Epithelial cell of prostate (primary cell): ENCODE data around the gene HK2.

Experiments used
- DNase-seq: peaks from one replicate; pipeline ENCODE4 v3.0.0-alpha.2; 2011; ENCODE audit warnings: low read depth, low spot score
- H3K27ac ChIP-seq: fragments of 450-650 bp; 2 replicates; pipeline ENCODE4 v1.5.1; 2017; ENCODE audit warnings: mild to moderate bottlenecking

HK2 gene

GRCh38 chr2:74922592-74923227, 88.8 kb downstream of the HK2 start:
- DNase-seq, result no peak
- no peak overlapping the region for H3K27ac ChIP-seq

- no peak for DNase-seq
- H3K27ac ChIP-seq, result no peak overlapping the region
Measured at GRCh38 chr2:74924463-74925265, 90.7 kb downstream of the HK2 start.

- no peak overlapping the region for H3K27ac ChIP-seq
- DNase-seq, result no peak
Measured at GRCh38 chr2:74925361-74925786, 91.4 kb downstream of the HK2 start.

GRCh38 chr2:74927621-74928020, 93.7 kb downstream of the HK2 start:
- no peak for DNase-seq
- no peak overlapping the region for H3K27ac ChIP-seq

- H3K27ac ChIP-seq, result no peak overlapping the region
- DNase-seq, result no peak
Measured at GRCh38 chr2:74930811-74931486, 97.0 kb downstream of the HK2 start.

GRCh38 chr2:74931940-74932339, 98.0 kb downstream of the HK2 start:
- DNase-seq, result no peak
- H3K27ac ChIP-seq, result no peak overlapping the region

- H3K27ac ChIP-seq, result peak overlapping the region; percentile 61
- peak; percentile 88 for DNase-seq
Measured at GRCh38 chr2:74935975-74936391, 102.1 kb downstream of the HK2 start.

GRCh38 chr2:74937221-74937880, 103.4 kb downstream of the HK2 start:
- no peak for DNase-seq
- H3K27ac ChIP-seq, result no peak overlapping the region

- H3K27ac ChIP-seq, result no peak overlapping the region
- no peak for DNase-seq
Measured at GRCh38 chr2:74938264-74938663, 104.3 kb downstream of the HK2 start.

- no peak overlapping the region for H3K27ac ChIP-seq
- no peak for DNase-seq
Measured at GRCh38 chr2:74939919-74940812, 106.2 kb downstream of the HK2 start.

GRCh38 chr2:74941284-74941683, 107.4 kb downstream of the HK2 start:
- no peak overlapping the region for H3K27ac ChIP-seq
- DNase-seq, result no peak

- no peak overlapping the region for H3K27ac ChIP-seq
- no peak for DNase-seq
Measured at GRCh38 chr2:74942263-74942662, 108.3 kb downstream of the HK2 start.
